Lower lobe of right lung (tissue), 2 donors: ENCODE measurements around the gene CSH2. TPM values are rescaled to one million over a fixed set of nuclear protein-coding genes. Genes with fewer than 3 reads are reported as not detected.
A peak's percentile ranks its signal among the peaks of the same experiment; 100 is the strongest.
"Not testable (repeated sequence)": the region's sequence is repeated elsewhere in the genome, so short reads cannot be mapped to it uniquely, and the experiment has no call there.

Source experiments
- ATAC-seq, 2 donors: fragments of 200-7000 bp; cut with Tn5 transposase; one replicate each; pipeline ENCODE4 v1.9.1; 2020 to 2022; ENCODE audit warnings: mild to moderate bottlenecking in 2 of 2, moderate library complexity in 2 of 2
- DNase-seq: peaks from one replicate; pipeline ENCODE4 v3.0.0-alpha.2; 2020
- H3K27ac ChIP-seq: fragments of 200-600 bp; one replicate; pipeline ENCODE4 v1.8.0; 2022
- H3K27me3 ChIP-seq: fragments of 200-600 bp; one replicate; pipeline ENCODE4 v1.8.0; 2022; ENCODE audit warnings: low read depth
- H3K36me3 ChIP-seq: fragments of 200-600 bp; one replicate; pipeline ENCODE4 v1.8.0; 2022; ENCODE audit warnings: mild to moderate bottlenecking
- H3K4me1 ChIP-seq: fragments of 200-600 bp; one replicate; pipeline ENCODE4 v1.8.0; 2022
- H3K4me3 ChIP-seq: fragments of 200-600 bp; one replicate; pipeline ENCODE4 v1.8.0; 2022; ENCODE audit warnings: mild to moderate bottlenecking
- H3K9me3 ChIP-seq: fragments of 200-600 bp; one replicate; pipeline ENCODE4 v1.8.0; 2022
- intact Hi-C: fragments of 100-400 bp; cut with DNase I; formaldehyde crosslinking; loops from one replicate; pipeline ENCODE4 v1.11.0; 2022
- total RNA-seq: library from RNA; stranded (reverse); fragmentation: NEBNext Ultra II Directional; extraction: Animal tissue kit (Norgen Biotek cat#: 25700); gene quantifications from one replicate; pipeline ENCODE4 v1.2.1, GENCODE V29; 2021
- TF ChIP-seq, protein P1 (sequence below): fragments of 200-600 bp; IDR thresholded peaks from one replicate; pipeline ENCODE4 v1.8.0; 2022; ENCODE audit warnings: antibody characterized with exemption, mild to moderate bottlenecking
- donor health status: DM: no; HTN: yes; CAD: no; lungs with severe emphysema.

Gene CSH2
- total RNA-seq, 1 donor from 2014 or later: not detected

DNA sequence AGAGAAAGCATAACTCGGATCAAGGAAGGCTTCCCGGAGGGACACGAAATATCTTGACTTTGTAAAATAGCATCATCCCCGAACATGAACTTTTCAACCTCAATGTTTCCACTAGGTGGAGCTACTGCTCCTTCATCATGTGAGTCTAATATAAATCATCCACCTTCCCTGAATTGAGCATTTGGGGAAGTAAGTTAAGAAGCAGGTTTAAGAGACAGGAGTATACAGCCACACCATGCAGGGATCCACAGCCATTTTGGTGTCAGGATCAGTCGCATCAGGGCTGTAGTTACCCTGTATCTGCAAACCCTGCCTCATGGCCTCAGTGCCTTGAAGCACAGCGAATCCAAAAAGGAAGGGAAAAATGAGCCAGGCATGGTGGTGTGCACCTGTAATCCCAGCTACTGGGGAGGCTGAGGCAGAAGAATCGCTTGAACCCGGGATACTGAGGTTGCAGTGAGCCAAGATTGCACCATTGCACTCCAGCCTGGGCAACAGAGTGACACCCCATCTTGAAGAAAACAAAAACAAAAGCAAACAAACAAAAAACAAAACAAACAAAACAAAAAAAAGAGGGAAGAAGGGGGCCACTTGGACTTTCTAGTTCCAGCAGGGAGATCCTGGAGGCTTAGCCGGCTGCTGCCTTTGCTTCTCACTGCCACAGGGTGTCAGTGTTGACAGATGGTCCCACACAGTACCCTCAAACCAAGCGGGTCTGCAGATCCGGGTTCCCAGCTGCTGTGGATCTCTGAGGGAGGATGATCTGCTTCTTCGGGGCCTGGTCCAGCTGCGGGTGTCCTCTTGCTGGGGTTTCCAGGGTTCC is 15.8 kb upstream of the CSH2 start:
- H3K27ac ChIP-seq, H3K4me1 ChIP-seq, H3K4me3 ChIP-seq, H3K36me3 ChIP-seq, DNase-seq, H3K27me3 ChIP-seq, H3K9me3 ChIP-seq, intact Hi-C loops: not testable (repeated sequence)
- peak; percentile 63 to 73 for ATAC-seq
- TF ChIP-seq, protein P1, sequence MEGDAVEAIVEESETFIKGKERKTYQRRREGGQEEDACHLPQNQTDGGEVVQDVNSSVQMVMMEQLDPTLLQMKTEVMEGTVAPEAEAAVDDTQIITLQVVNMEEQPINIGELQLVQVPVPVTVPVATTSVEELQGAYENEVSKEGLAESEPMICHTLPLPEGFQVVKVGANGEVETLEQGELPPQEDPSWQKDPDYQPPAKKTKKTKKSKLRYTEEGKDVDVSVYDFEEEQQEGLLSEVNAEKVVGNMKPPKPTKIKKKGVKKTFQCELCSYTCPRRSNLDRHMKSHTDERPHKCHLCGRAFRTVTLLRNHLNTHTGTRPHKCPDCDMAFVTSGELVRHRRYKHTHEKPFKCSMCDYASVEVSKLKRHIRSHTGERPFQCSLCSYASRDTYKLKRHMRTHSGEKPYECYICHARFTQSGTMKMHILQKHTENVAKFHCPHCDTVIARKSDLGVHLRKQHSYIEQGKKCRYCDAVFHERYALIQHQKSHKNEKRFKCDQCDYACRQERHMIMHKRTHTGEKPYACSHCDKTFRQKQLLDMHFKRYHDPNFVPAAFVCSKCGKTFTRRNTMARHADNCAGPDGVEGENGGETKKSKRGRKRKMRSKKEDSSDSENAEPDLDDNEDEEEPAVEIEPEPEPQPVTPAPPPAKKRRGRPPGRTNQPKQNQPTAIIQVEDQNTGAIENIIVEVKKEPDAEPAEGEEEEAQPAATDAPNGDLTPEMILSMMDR: peak; percentile 46

DNA sequence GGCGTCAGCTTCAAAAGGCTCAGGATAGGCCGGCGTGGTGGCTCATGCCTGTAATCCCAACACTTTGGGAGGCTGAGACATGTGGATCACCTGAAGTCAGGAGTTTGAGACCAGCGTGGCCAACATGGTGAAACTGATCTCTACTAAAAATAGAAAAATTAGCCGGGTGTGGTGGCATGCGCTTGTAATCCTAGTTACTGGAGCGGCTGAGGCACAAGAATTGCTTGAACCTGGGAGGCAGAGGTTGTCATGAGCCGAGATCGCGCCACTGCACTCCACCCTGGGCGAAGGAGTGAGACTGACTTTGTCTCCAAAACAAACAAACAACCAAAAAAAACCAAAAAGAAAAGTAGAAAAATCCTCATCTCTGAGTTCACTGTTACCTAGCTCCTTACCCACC is 11.6 kb upstream of the CSH2 start:
- intact Hi-C loops, H3K4me3 ChIP-seq, H3K27ac ChIP-seq, H3K4me1 ChIP-seq, DNase-seq, H3K36me3 ChIP-seq, ATAC-seq, H3K27me3 ChIP-seq, H3K9me3 ChIP-seq: not testable (repeated sequence)

- intact Hi-C loops, H3K4me1 ChIP-seq, H3K27ac ChIP-seq, ATAC-seq, H3K27me3 ChIP-seq, H3K36me3 ChIP-seq, H3K9me3 ChIP-seq, DNase-seq, H3K4me3 ChIP-seq: not testable (repeated sequence)
Observed at GRCh38 chr17:63882626-63883126, 9.2 kb upstream of the CSH2 start.

DNA sequence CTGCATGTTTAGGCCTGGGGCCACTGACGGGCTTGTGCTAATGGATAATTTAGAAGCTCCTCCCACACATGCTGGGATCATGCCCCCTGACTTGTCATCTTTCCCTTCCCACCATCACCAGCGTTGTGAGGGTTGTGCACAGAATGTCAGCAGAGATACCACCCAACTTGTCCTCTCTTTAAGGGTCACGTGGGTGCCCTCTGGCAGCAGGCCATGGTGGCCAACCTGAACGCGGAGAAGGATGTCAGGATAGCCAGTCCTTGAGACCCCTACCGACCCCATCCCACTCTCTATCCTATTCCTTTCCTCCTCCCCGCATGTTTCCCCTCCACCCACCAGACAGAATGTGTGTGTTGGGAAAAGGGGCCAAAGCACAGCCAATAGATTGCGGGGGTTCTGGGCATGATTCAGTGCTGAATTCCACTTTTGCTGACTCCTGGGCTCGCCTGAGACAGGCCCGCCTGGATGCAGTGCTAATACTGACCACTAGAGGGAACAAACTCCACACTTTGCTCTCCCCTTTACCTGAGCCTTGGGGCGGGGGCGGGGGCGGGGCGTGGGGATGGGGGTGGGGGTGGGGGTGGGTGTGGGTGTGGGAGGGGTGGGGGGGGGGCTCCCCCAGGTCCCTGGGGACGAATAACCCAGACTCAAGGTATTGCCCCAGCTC is 8.6 kb upstream of the CSH2 start, which contains the start of gene GH2:
Gene GH2, minus strand, starts transcription at position 10 of the 667 bp plus-strand sequence. CDS start 143 bp downstream, outside the sequence.
- Histone ChIP-seq H3K4me1 (no peaks in the 10 kb centered on the region), H3K4me3 (no peak within 1 kb of the TSS), H3K27ac (no peak within 1 kb of the TSS), H3K9me3 (no peaks in the 10 kb centered on the region), H3K27me3 (no peaks in the 10 kb centered on the region), H3K36me3 (no peaks in the 10 kb centered on the region)
- no peak for DNase-seq
- peak; percentile 82 to 84 for ATAC-seq
- intact Hi-C loops: no loop called here
- TF ChIP-seq, protein P1: peak; percentile 56

- intact Hi-C loops, H3K4me3 ChIP-seq, DNase-seq, H3K36me3 ChIP-seq, H3K9me3 ChIP-seq, ATAC-seq, H3K27me3 ChIP-seq, H3K4me1 ChIP-seq, H3K27ac ChIP-seq: not testable (repeated sequence)
Observed at GRCh38 chr17:63881337-63881736, 7.9 kb upstream of the CSH2 start.

- ATAC-seq (no peak), DNase-seq (no peak)
- TF ChIP-seq, protein P1: no peak
- Histone ChIP-seq H3K9me3 (no peaks in the 10 kb centered on the region), H3K36me3 (no peaks in the 10 kb centered on the region), H3K4me1 (no peaks in the 10 kb centered on the region), H3K4me3 (no peak overlapping the region), H3K27ac (no peak overlapping the region), H3K27me3 (no peaks in the 10 kb centered on the region)
- intact Hi-C loops: no loop called here
Observed at GRCh38 chr17:63880706-63881105, 7.2 kb upstream of the CSH2 start.

GRCh38 chr17:63878413-63878812 is 4.9 kb upstream of the CSH2 start:
- H3K4me3 ChIP-seq, intact Hi-C loops, H3K27ac ChIP-seq, H3K9me3 ChIP-seq, DNase-seq, H3K4me1 ChIP-seq, H3K27me3 ChIP-seq, H3K36me3 ChIP-seq, ATAC-seq: not testable (repeated sequence)

DNA sequence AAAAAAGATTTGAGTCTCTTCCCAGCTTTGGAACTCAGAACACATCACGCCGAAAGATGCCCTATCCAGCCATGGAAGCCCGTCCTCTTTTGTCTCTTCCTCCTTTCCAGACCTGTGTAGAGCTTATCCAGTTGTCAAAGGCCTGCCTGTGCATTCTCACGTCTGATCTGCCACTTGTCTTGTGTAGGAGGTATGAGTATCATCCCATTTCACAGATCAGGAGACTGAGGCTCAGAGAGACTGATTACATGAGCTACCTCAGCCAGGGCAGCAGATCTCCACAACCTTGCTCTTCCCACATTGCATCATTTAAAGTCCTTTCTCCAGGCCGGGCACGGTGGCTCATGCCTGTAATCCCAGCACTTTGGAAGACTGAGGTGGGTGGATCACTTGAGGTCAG is 1.2 kb upstream of the CSH2 start:
- intact Hi-C loops, ATAC-seq, H3K27ac ChIP-seq, H3K27me3 ChIP-seq, DNase-seq, H3K4me1 ChIP-seq, H3K4me3 ChIP-seq, H3K9me3 ChIP-seq, H3K36me3 ChIP-seq: not testable (repeated sequence)

DNA sequence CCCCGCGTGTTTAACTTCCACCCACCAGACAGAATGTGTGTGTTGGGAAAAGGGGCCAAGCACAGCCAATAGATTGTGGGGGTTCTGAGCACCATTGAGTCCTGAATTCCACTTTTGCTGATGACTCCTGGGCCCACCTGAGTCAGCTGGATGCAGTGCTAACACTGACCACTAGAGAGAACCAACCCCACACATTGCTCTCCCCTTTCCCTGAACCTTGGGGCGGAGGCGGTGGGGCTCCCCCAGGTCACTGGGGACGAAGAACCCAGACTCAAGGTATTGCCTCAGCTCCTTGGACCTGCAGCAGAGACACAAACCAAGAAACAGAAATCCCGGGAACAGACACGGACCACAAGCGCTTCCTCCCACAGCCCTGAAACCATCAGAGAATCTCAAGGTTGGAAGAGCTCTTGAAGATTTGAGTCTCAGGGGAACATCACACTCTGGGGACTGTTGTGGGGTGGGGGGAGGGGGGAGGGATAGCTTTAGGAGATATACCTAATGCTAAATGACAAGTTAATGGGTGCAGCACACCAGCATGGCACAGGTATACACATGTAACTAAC is 667 bp upstream of the CSH2 start:
- ATAC-seq, H3K9me3 ChIP-seq, H3K27ac ChIP-seq, intact Hi-C loops, H3K4me3 ChIP-seq, DNase-seq, H3K27me3 ChIP-seq, H3K4me1 ChIP-seq, H3K36me3 ChIP-seq: not testable (repeated sequence)

- H3K4me1 ChIP-seq, H3K9me3 ChIP-seq, H3K4me3 ChIP-seq, intact Hi-C loops, H3K27ac ChIP-seq, H3K36me3 ChIP-seq, DNase-seq, ATAC-seq, H3K27me3 ChIP-seq: not testable (repeated sequence)
Observed at GRCh38 chr17:63871646-63872365, 1.7 kb downstream of the CSH2 start.
